ENCODE results near the gene ZBTB48.

ZBTB48 gene

GRCh38 chr1:6603915-6604558, 24.2 kb downstream of the ZBTB48 start:
- H3K4me3 ChIP-seq (ENCODE audit: low read depth, low read length) = peak overlapping the region; percentile 51

DNA sequence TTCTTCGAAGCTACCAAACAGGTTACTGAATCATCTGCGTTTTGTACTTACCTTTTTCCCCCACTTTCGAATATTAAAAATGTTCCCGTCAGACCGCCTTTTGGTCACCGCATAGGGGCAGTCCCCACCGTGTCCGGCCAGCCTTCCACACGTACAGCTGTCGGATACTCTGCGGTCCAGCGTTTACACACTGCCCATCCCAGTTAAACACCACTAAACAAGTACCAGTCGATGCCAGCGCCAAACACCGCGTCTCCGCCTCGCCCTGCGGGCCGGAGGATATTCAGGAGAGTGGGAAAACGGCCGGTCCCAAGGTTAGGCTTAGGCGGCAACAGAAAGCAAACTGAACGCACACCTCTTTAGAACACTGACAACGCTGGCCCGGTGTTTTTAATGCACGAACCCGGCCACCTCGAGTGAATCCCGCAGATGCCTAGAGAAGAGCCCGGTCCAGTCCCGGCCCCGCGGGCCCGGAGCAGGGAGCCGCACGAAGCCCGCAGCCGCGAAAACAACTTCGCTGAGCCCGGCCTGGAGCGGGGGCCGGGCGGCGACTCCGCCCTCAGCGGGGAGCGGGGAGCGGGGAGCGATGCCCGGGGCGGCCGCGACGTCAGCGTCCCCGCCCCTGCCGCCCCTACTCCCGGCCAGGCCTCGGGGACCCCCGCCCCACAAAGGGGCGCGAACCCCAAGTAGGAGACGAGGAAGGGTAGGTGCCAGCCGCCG, 33.0 kb downstream of the ZBTB48 start:
- H3K4me3 ChIP-seq (ENCODE audit: low read depth, low read length) = peak overlapping the region; percentile 66

- H3K4me3 ChIP-seq (ENCODE audit: low read depth, low read length) = peak within 1 kb of the TSS; percentile 66
Observed at GRCh38 chr1:6613361-6614018, 33.7 kb downstream of the ZBTB48 start, which contains the start of gene PHF13. Gene PHF13, plus strand, starts transcription at chr1:6613731. Its CDS starts 336 bp downstream, at chr1:6614067.

GRCh38 chr1:6614019-6614928, 34.5 kb downstream of the ZBTB48 start:
- peak overlapping the region; percentile 61 for H3K4me3 ChIP-seq (ENCODE audit: low read depth, low read length)

GRCh38 chr1:6614929-6615785, 35.4 kb downstream of the ZBTB48 start:
- peak overlapping the region; percentile 65 for H3K4me3 ChIP-seq (ENCODE audit: low read depth, low read length)

DNA sequence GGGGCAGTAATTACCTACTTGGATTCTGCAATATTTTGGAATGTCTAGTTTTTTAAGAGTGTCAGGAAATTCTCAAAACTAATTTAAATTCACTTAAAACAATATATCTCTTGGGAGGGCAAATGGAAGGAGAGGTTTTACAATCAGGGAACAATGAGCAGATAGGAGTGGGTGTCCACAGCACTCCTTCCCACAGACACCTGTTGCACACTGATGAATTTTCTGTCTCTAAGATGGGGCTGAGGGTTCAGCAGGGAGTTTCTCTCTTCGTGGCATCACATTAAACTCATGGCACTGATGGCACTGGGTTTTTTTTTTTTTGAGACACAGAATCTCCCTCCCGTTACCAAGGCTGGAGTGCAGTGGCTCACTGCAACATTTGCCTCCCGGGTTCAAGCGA, 39.3 kb downstream of the ZBTB48 start:
- H3K4me3 ChIP-seq (ENCODE audit: low read depth, low read length) = no peak overlapping the region

GRCh38 chr1:6621429-6622391, 41.9 kb downstream of the ZBTB48 start:
- no peak overlapping the region for H3K4me3 ChIP-seq (ENCODE audit: low read depth, low read length)

- no peak overlapping the region for H3K4me3 ChIP-seq (ENCODE audit: low read depth, low read length)
Observed at GRCh38 chr1:6622396-6623152, 42.8 kb downstream of the ZBTB48 start.

- no peak overlapping the region for H3K4me3 ChIP-seq (ENCODE audit: low read depth, low read length)
Observed at GRCh38 chr1:6623269-6623965, 43.6 kb downstream of the ZBTB48 start.

- peak within 1 kb of the TSS; percentile 60 for H3K4me3 ChIP-seq (ENCODE audit: low read depth, low read length)
Observed at GRCh38 chr1:6624710-6625583, 45.2 kb downstream of the ZBTB48 start, which contains the start of gene THAP3. Gene THAP3, plus strand, starts transcription at chr1:6624868. Its CDS starts 351 bp downstream, at chr1:6625219.

DNA sequence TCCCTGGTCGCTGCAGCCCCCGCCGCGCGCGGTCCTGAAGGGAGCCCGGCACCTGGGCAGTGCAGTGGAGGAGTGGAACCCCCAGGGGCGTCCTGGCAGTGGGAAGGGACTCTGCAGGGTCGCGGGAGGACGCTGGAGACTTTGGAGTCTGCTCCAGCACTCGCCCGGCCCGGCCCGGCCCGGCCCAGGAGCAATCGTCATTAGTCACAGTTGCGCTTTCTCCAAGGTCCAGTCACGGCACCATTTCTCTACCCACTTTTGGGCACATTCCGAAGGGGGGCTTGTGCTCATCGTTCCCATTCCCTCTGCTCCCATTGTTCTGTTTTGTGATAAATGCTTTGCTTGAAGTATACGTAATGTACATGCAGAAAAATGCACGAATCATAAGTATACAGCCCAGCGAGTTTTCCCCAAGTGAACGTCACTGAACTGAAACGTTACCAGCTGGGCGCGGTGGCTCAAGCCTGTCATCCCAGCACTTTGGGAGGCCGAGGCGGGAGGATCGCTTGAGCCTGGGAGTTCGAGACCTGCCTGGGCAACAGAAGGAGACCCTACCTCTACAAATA, 45.9 kb downstream of the ZBTB48 start:
- peak overlapping the region; percentile 60 for H3K4me3 ChIP-seq (ENCODE audit: low read depth, low read length)

GRCh38 chr1:6627031-6627430, 47.2 kb downstream of the ZBTB48 start:
- no peak overlapping the region for H3K4me3 ChIP-seq (ENCODE audit: low read depth, low read length)

GRCh38 chr1:6627841-6628545, 48.2 kb downstream of the ZBTB48 start:
- H3K4me3 ChIP-seq (ENCODE audit: low read depth, low read length) = no peak overlapping the region

DNA sequence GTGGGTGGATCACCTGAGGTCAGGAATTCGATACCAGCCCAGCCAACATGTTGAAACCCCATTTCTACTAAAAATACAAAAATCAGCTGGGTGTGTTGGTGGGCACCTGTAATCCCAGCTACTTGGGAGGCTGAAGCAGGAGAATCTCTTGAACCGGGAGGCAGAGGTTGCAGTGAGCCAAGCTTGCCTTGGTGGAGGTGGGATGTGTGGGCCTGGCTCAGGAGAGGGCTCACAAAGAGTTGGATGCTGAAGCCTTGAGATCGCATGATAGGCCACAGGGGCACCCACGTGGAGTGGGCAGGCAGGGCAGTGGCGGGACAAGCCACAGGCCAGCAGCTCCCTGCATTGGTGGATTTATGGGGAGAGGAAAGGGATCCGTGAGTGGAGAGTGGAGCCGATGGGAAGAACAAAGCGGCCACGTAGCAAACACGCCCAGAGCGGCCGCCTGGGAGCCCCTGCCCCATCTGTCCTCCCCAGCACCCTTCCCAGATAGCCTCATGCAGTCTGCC, 49.2 kb downstream of the ZBTB48 start:
- H3K4me3 ChIP-seq (ENCODE audit: low read depth, low read length) = no peak overlapping the region

GRCh38 chr1:6630027-6630426, 50.2 kb downstream of the ZBTB48 start:
- no peak overlapping the region for H3K4me3 ChIP-seq (ENCODE audit: low read depth, low read length)

All from iPS-11a (cell line).